Measurements from ENCODE around the gene PAX7. TPM values are rescaled to one million over a fixed set of nuclear protein-coding genes. Genes with fewer than 3 reads are reported as not detected.
"Not testable (repeated sequence)": the region's sequence is repeated elsewhere in the genome, so short reads cannot be mapped to it uniquely, and the experiment has no call there.

PAX7 gene
- polyA plus RNA-seq (2012; ENCODE audit: insufficient read depth, insufficient read length): not detected

- DNase-seq (ENCODE audit: low read depth, low spot score): no peak
Observed at GRCh38 chr1:18630511-18631495, at the start of gene PAX7. Gene PAX7 (plus strand): TSS chr1:18630846. CDS start chr1:18631604, 758 bp downstream.

GRCh38 chr1:18581420-18581880 lies 49.2 kb upstream of the PAX7 start:
- peak; percentile 16 for DNase-seq (ENCODE audit: low read depth, low spot score)
- no peak overlapping the region for H3K4me3 ChIP-seq (ENCODE audit: low read length)

More at GRCh38 chr1:18630511-18631495, at the start of gene PAX7:
- H3K4me3 ChIP-seq (ENCODE audit: low read length): no peak within 1 kb of the TSS

GRCh38 chr1:18582890-18583289 lies 47.8 kb upstream of the PAX7 start:
- no peak for DNase-seq (ENCODE audit: low read depth, low spot score)
- H3K4me3 ChIP-seq (ENCODE audit: low read length): no peak overlapping the region

GRCh38 chr1:18583326-18583941 lies 47.2 kb upstream of the PAX7 start:
- DNase-seq (ENCODE audit: low read depth, low spot score): no peak
- H3K4me3 ChIP-seq (ENCODE audit: low read length): no peak overlapping the region

GRCh38 chr1:18586016-18586415 lies 44.6 kb upstream of the PAX7 start:
- H3K4me3 ChIP-seq (ENCODE audit: low read length); DNase-seq (ENCODE audit: low read depth, low spot score): not testable (repeated sequence)

- no peak overlapping the region for H3K4me3 ChIP-seq (ENCODE audit: low read length)
- DNase-seq (ENCODE audit: low read depth, low spot score): no peak
Observed at GRCh38 chr1:18588093-18588492, 42.6 kb upstream of the PAX7 start.

GRCh38 chr1:18592368-18592767 lies 38.3 kb upstream of the PAX7 start:
- DNase-seq (ENCODE audit: low read depth, low spot score): no peak
- no peak overlapping the region for H3K4me3 ChIP-seq (ENCODE audit: low read length)

GRCh38 chr1:18597160-18598042 lies 33.2 kb upstream of the PAX7 start:
- no peak for DNase-seq (ENCODE audit: low read depth, low spot score)

GRCh38 chr1:18599086-18599485 lies 31.6 kb upstream of the PAX7 start:
- H3K4me3 ChIP-seq (ENCODE audit: low read length): no peak overlapping the region
- DNase-seq (ENCODE audit: low read depth, low spot score): no peak

More at GRCh38 chr1:18597160-18598042, 33.2 kb upstream of the PAX7 start:
- no peak overlapping the region for H3K4me3 ChIP-seq (ENCODE audit: low read length)

- no peak overlapping the region for H3K4me3 ChIP-seq (ENCODE audit: low read length)
- no peak for DNase-seq (ENCODE audit: low read depth, low spot score)
Observed at GRCh38 chr1:18599704-18600103, 30.9 kb upstream of the PAX7 start.

- no peak overlapping the region for H3K4me3 ChIP-seq (ENCODE audit: low read length)
- DNase-seq (ENCODE audit: low read depth, low spot score): no peak
Observed at GRCh38 chr1:18602533-18603211, 28.0 kb upstream of the PAX7 start.

GRCh38 chr1:18603212-18603852 lies 27.3 kb upstream of the PAX7 start:
- H3K4me3 ChIP-seq (ENCODE audit: low read length): no peak overlapping the region
- DNase-seq (ENCODE audit: low read depth, low spot score): no peak

GRCh38 chr1:18606443-18607288 lies 24.0 kb upstream of the PAX7 start:
- no peak for DNase-seq (ENCODE audit: low read depth, low spot score)
- H3K4me3 ChIP-seq (ENCODE audit: low read length): no peak overlapping the region

GRCh38 chr1:18607289-18607760 lies 23.3 kb upstream of the PAX7 start:
- no peak for DNase-seq (ENCODE audit: low read depth, low spot score)
- H3K4me3 ChIP-seq (ENCODE audit: low read length): no peak overlapping the region

GRCh38 chr1:18608534-18608933 lies 22.1 kb upstream of the PAX7 start:
- no peak for DNase-seq (ENCODE audit: low read depth, low spot score)
- no peak overlapping the region for H3K4me3 ChIP-seq (ENCODE audit: low read length)

GRCh38 chr1:18611311-18611710 lies 19.3 kb upstream of the PAX7 start:
- H3K4me3 ChIP-seq (ENCODE audit: low read length): no peak overlapping the region
- no peak for DNase-seq (ENCODE audit: low read depth, low spot score)

GRCh38 chr1:18612073-18612472 lies 18.6 kb upstream of the PAX7 start:
- H3K4me3 ChIP-seq (ENCODE audit: low read length): no peak overlapping the region
- DNase-seq (ENCODE audit: low read depth, low spot score): no peak
